Testis (tissue), 2 donors: ENCODE data around the gene NELL1.

Experiments
- POLR2A ChIP-seq: fragments of 450-650 bp; IDR thresholded peaks from one replicate; pipeline ENCODE4 v1.6.1; 2017; ENCODE audit warnings: antibody characterized with exemption, mild to moderate bottlenecking, moderate library complexity
- TF ChIP-seq, protein P1 (sequence below), 3 experiments: fragments of 450-650 bp in 2 of 3; fragments of 200-600 bp in 1 of 3; sonication (generic) in 1 of 3; IDR thresholded peaks; one replicate each; pipeline ENCODE4 v1.5.1; 2016 to 2019; ENCODE audit warnings: antibody characterized with exemption in 3 of 3, mild to moderate bottlenecking in 2 of 3, moderate library complexity in 1 of 3

DNA sequence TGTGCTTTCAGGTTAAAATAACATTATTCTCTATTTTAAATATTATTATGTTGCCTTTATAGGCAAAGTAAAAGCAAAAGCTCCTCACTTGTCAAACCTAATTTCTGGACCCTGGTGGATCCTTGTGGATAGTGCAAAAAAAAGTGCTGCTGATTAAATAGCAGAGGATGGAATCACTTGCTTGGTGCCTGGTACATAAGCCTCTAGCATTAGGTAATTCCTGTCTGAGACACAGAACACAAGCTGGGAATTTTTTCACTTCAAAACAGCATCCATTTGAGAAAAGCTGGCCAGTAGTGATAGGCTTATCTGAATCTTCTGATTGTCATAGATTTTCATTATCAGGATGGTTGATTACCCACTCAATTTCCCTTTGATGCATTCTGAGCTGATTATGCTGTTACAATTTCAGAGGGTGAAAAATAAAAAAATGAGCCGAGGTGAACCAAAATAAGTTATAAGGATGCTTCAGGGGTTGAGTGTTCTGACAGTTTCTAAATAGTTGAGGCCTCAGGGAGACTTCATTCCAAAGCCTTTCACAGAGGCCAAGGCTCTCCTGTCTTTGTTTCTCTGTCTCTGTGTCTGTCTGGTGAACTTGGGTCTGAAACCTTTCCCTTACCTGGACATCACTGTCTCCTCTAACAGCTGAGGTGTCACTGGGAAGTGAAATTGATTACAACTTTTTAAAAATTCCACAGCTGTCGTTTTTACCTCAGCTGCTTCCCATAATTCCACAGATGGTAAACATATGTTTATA, 242.9 kb downstream of the NELL1 start:
- TF ChIP-seq POLR2A, result no peak
- TF ChIP-seq, protein P1, sequence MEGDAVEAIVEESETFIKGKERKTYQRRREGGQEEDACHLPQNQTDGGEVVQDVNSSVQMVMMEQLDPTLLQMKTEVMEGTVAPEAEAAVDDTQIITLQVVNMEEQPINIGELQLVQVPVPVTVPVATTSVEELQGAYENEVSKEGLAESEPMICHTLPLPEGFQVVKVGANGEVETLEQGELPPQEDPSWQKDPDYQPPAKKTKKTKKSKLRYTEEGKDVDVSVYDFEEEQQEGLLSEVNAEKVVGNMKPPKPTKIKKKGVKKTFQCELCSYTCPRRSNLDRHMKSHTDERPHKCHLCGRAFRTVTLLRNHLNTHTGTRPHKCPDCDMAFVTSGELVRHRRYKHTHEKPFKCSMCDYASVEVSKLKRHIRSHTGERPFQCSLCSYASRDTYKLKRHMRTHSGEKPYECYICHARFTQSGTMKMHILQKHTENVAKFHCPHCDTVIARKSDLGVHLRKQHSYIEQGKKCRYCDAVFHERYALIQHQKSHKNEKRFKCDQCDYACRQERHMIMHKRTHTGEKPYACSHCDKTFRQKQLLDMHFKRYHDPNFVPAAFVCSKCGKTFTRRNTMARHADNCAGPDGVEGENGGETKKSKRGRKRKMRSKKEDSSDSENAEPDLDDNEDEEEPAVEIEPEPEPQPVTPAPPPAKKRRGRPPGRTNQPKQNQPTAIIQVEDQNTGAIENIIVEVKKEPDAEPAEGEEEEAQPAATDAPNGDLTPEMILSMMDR (IDR thresholded peaks at IDR 0.05), result no peak
